Neural progenitor cell (in vitro differentiated cells): ENCODE measurements around the gene MYCBP2. TPM values are rescaled to one million over a fixed set of nuclear protein-coding genes. Genes with fewer than 3 reads are reported as not detected.
A peak's percentile ranks its signal among the peaks of the same experiment; 100 is the strongest.

ENCODE experiments used
- DNase-seq: peaks from one replicate; pipeline ENCODE4 v3.0.0-alpha.2; 2016; ENCODE audit warnings: low spot score
- H2AFZ ChIP-seq: fragments of 200-600 bp; sonication (generic); replicated peaks from 2 replicates; pipeline ENCODE4 v1.6.1; 2016; ENCODE audit warnings: antibody characterized with exemption
- H3F3A ChIP-seq: fragments of 200-600 bp; sonication (generic); 2 replicates; pipeline ENCODE4 v1.6.1; 2016; ENCODE audit warnings: antibody characterized with exemption, low read depth
- H3K27ac ChIP-seq: fragments of 200-600 bp; sonication (generic); 2 replicates; pipeline ENCODE4 v1.5.1; 2016; ENCODE audit warnings: mild to moderate bottlenecking
- H3K27me3 ChIP-seq: fragments of 200-600 bp; sonication (generic); 2 replicates; pipeline ENCODE4 v1.6.1; 2016; ENCODE audit warnings: mild to moderate bottlenecking, moderate library complexity
- H3K36me3 ChIP-seq: fragments of 200-600 bp; sonication (generic); 2 replicates; pipeline ENCODE4 v1.5.1; 2016
- H3K4me1 ChIP-seq: fragments of 200-600 bp; sonication (generic); 2 replicates; pipeline ENCODE4 v1.6.1; 2016; ENCODE audit warnings: mixed run types
- H3K4me2 ChIP-seq: fragments of 200-600 bp; sonication (generic); 2 replicates; pipeline ENCODE4 v1.6.1; 2016
- H3K4me3 ChIP-seq: fragments of 200-600 bp; sonication (generic); 2 replicates; pipeline ENCODE4 v1.5.1; 2016
- H3K79me2 ChIP-seq: fragments of 200-600 bp; sonication (generic); 2 replicates; pipeline ENCODE4 v1.6.1; 2016; ENCODE audit warnings: low read depth
- H3K9ac ChIP-seq: fragments of 200-600 bp; sonication (generic); 2 replicates; pipeline ENCODE4 v1.6.1; 2016
- H3K9me3 ChIP-seq: fragments of 200-600 bp; sonication (generic); 2 replicates; pipeline ENCODE4 v1.5.1; 2016; ENCODE audit warnings: low read depth
- H4K20me1 ChIP-seq: fragments of 200-600 bp; sonication (generic); 2 replicates; pipeline ENCODE4 v1.6.1; 2016; ENCODE audit warnings: low read depth
- H3K27ac Mint-ChIP-seq: 3 replicates; pipeline ENCODE4 v1.8.0; 2021; ENCODE audit warnings: mixed read lengths
- H3K27me3 Mint-ChIP-seq: 2 replicates; pipeline ENCODE4 v1.8.0; 2022; ENCODE audit warnings: low read depth, mild to moderate bottlenecking, inconsistent platforms, moderate library complexity, mixed read lengths; ENCODE audit not compliant: insufficient read depth
- H3K36me3 Mint-ChIP-seq: 3 replicates; pipeline ENCODE4 v1.8.0; 2021; ENCODE audit warnings: mixed read lengths
- H3K4me1 Mint-ChIP-seq: 3 replicates; pipeline ENCODE4 v1.8.0; 2021; ENCODE audit warnings: mixed read lengths
- H3K4me3 Mint-ChIP-seq: 3 replicates; pipeline ENCODE4 v1.8.0; 2021; ENCODE audit warnings: mild to moderate bottlenecking, moderate library complexity, mixed read lengths
- H3K9me3 Mint-ChIP-seq: 3 replicates; pipeline ENCODE4 v1.8.0; 2020; ENCODE audit warnings: mixed read lengths
- EZH2 ChIP-seq: fragments of 200-600 bp; sonication (generic); IDR thresholded peaks from 2 replicates; pipeline ENCODE4 v1.6.1; 2017; ENCODE audit warnings: antibody characterized with exemption, mild to moderate bottlenecking, moderate library complexity
- EZH2phosphoT487 ChIP-seq: fragments of 200-600 bp; sonication (generic); IDR thresholded peaks from 2 replicates; pipeline ENCODE4 v1.6.1; 2017; ENCODE audit warnings: antibody characterized with exemption
- total RNA-seq: library from RNA; depleted of rRNA; stranded (reverse); fragments of >200 nt; gene quantifications from 2 replicates; pipeline ENCODE4 v1.2.3, GENCODE V29; 2015; ENCODE audit warnings: low replicate concordance
- TF ChIP-seq, protein P1 (sequence below): fragments of 200-600 bp; sonication (generic); IDR thresholded peaks from 2 replicates; pipeline ENCODE4 v1.5.1; 2017; ENCODE audit warnings: antibody characterized with exemption, mild to moderate bottlenecking

Gene MYCBP2, protein sequence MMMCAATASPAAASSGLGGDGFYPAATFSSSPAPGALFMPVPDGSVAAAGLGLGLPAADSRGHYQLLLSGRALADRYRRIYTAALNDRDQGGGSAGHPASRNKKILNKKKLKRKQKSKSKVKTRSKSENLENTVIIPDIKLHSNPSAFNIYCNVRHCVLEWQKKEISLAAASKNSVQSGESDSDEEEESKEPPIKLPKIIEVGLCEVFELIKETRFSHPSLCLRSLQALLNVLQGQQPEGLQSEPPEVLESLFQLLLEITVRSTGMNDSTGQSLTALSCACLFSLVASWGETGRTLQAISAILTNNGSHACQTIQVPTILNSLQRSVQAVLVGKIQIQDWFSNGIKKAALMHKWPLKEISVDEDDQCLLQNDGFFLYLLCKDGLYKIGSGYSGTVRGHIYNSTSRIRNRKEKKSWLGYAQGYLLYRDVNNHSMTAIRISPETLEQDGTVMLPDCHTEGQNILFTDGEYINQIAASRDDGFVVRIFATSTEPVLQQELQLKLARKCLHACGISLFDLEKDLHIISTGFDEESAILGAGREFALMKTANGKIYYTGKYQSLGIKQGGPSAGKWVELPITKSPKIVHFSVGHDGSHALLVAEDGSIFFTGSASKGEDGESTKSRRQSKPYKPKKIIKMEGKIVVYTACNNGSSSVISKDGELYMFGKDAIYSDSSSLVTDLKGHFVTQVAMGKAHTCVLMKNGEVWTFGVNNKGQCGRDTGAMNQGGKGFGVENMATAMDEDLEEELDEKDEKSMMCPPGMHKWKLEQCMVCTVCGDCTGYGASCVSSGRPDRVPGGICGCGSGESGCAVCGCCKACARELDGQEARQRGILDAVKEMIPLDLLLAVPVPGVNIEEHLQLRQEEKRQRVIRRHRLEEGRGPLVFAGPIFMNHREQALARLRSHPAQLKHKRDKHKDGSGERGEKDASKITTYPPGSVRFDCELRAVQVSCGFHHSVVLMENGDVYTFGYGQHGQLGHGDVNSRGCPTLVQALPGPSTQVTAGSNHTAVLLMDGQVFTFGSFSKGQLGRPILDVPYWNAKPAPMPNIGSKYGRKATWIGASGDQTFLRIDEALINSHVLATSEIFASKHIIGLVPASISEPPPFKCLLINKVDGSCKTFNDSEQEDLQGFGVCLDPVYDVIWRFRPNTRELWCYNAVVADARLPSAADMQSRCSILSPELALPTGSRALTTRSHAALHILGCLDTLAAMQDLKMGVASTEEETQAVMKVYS (N-terminal part only)
- total RNA-seq = 31.2 and 37.8 TPM in 2 replicates

DNA sequence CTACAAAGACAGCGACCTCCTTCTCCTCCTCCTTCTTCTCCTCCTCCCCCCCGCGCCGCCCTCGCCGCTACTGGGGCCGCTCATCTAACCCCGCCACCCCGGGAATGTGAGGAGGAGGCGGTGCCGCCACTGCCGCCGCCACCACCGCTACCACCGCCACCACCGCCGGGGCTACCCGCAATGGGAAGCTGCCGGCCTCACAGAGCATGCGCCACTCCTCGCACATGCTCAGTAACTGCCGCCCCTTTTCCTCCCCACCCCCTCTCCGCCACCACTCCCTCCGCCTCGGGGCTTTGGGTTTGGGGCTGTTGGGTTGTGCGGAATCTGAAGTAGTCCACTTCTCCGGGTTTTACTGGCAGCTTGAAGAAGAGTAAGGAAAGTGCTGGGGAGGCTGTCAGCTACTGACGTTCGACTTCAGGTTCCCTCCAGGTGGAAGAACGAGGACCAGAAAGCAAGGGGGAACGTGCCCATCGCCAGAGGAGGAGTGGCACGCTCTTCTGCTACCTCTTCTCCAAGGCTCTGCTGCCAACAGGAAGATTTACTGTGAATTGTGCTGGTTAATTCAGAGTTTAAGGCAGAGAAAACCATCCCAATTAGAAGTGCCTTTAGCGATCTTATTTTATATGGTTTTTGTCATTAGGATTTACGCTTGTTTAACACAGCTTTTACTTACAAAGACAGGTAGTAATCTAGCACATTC lies at the start of gene MYCBP2:
Gene MYCBP2, minus strand, starts transcription at position 190 of the 700 bp plus-strand sequence. CDS start 319 bp downstream, outside the sequence.
- H3K9me3 Mint-ChIP-seq = no peaks in the 10 kb centered on the region
- Histone ChIP-seq H3K79me2 (peaks cover 45% of the 10 kb centered on the region), H3F3A (peaks cover 16% of the 10 kb centered on the region), H3K9ac (peak within 1 kb of the TSS; percentile 25), H2AFZ (peak within 1 kb of the TSS; percentile 71), H3K4me1 (peaks cover 26% of the 10 kb centered on the region), H3K36me3 (no peaks in the 10 kb centered on the region), H4K20me1 (peaks cover 39% of the 10 kb centered on the region), H3K27ac (peak within 1 kb of the TSS; percentile 34), H3K9me3 (no peaks in the 10 kb centered on the region), H3K27me3 (peaks cover 24% of the 10 kb centered on the region), H3K4me3 (peak within 1 kb of the TSS; percentile 82), H3K4me2 (peak within 1 kb of the TSS; percentile 92)
- peaks cover 42% of the 10 kb centered on the region for H3K4me1 Mint-ChIP-seq
- no peaks in the 10 kb centered on the region for H3K36me3 Mint-ChIP-seq
- H3K4me3 Mint-ChIP-seq = peak within 1 kb of the TSS; percentile 97
- TF ChIP-seq EZH2phosphoT487 (no peak), EZH2 (no peak)
- TF ChIP-seq, protein P1, sequence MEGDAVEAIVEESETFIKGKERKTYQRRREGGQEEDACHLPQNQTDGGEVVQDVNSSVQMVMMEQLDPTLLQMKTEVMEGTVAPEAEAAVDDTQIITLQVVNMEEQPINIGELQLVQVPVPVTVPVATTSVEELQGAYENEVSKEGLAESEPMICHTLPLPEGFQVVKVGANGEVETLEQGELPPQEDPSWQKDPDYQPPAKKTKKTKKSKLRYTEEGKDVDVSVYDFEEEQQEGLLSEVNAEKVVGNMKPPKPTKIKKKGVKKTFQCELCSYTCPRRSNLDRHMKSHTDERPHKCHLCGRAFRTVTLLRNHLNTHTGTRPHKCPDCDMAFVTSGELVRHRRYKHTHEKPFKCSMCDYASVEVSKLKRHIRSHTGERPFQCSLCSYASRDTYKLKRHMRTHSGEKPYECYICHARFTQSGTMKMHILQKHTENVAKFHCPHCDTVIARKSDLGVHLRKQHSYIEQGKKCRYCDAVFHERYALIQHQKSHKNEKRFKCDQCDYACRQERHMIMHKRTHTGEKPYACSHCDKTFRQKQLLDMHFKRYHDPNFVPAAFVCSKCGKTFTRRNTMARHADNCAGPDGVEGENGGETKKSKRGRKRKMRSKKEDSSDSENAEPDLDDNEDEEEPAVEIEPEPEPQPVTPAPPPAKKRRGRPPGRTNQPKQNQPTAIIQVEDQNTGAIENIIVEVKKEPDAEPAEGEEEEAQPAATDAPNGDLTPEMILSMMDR = no peak
- peak; percentile 98 for DNase-seq
- H3K27me3 Mint-ChIP-seq = peaks cover 3% of the 10 kb centered on the region
- H3K27ac Mint-ChIP-seq = peak within 1 kb of the TSS; percentile 66

- Mint-ChIP-seq H3K27ac (no peak overlapping the region), H3K4me1 (no peaks in the 10 kb centered on the region), H3K4me3 (no peak overlapping the region), H3K9me3 (no peaks in the 10 kb centered on the region), H3K27me3 (peaks cover 2% of the 10 kb centered on the region), H3K36me3 (no peaks in the 10 kb centered on the region)
- H3K36me3 ChIP-seq = no peaks in the 10 kb centered on the region
- no peak overlapping the region for H3K9ac ChIP-seq
- H3K27ac ChIP-seq = no peak overlapping the region
- H3K79me2 ChIP-seq = no peaks in the 10 kb centered on the region
- H2AFZ ChIP-seq = no peak overlapping the region
- H3K4me2 ChIP-seq = no peak overlapping the region
- H3K4me1 ChIP-seq = no peaks in the 10 kb centered on the region
- H3K27me3 ChIP-seq = no peaks in the 10 kb centered on the region
- DNase-seq = no peak
- no peak for TF ChIP-seq EZH2
- TF ChIP-seq EZH2phosphoT487 = no peak
- TF ChIP-seq, protein P1 = no peak
- H3F3A ChIP-seq = no peaks in the 10 kb centered on the region
- no peaks in the 10 kb centered on the region for H3K9me3 ChIP-seq
- H3K4me3 ChIP-seq = no peak overlapping the region
- H4K20me1 ChIP-seq = no peaks in the 10 kb centered on the region
These were observed 48.7 kb upstream of the MYCBP2 start for GRCh38 chr13:77375560-77376108.

DNA sequence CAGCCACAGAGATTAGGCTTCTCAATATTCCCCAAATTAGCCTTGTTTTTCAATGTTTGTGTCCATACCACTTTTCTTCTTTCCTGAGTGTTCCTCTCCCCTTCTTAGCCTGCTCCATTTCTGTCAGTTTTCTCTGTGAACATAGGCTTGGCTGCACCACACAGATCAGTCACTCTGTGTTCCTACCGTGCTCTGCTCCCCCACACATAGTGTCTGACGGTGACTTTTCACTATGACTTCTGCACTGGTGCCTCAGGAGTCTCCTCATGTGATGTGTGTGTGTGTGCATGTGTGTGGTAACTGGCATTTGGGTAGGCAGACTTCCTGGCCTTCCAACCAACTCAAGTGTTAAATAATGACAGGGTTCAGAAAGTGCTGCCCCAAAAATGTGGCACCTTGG lies 47.9 kb upstream of the MYCBP2 start:
- Histone ChIP-seq H2AFZ (peak overlapping the region; percentile 54), H3K4me1 (no peaks in the 10 kb centered on the region)

More for the DNA sequence above, 47.9 kb upstream of the MYCBP2 start:
- H3K4me2 ChIP-seq = no peak overlapping the region
- Mint-ChIP-seq H3K27me3 (peaks cover 2% of the 10 kb centered on the region), H3K36me3 (no peaks in the 10 kb centered on the region), H3K4me1 (no peaks in the 10 kb centered on the region), H3K4me3 (no peak overlapping the region), H3K27ac (no peak overlapping the region), H3K9me3 (no peaks in the 10 kb centered on the region)
- H3K9me3 ChIP-seq = no peaks in the 10 kb centered on the region
- no peaks in the 10 kb centered on the region for H3K79me2 ChIP-seq
- TF ChIP-seq EZH2 = no peak
- TF ChIP-seq EZH2phosphoT487 = no peak
- TF ChIP-seq, protein P1 = no peak
- no peaks in the 10 kb centered on the region for H3K36me3 ChIP-seq
- H3K4me3 ChIP-seq = no peak overlapping the region
- H3K27ac ChIP-seq = no peak overlapping the region
- H4K20me1 ChIP-seq = no peaks in the 10 kb centered on the region
- DNase-seq = no peak
- H3F3A ChIP-seq = no peaks in the 10 kb centered on the region
- no peaks in the 10 kb centered on the region for H3K27me3 ChIP-seq
- H3K9ac ChIP-seq = no peak overlapping the region
